HG02588 (cell line): ENCODE data around the gene ZNF646.
"Not testable (repeated sequence)": the region's sequence is repeated elsewhere in the genome, so short reads cannot be mapped to it uniquely, and the experiment has no call there.

ENCODE experiments used
- ATAC-seq: cut with Tn5 transposase; IDR thresholded peaks from one replicate; pipeline ENCODE4 v1.9.1; 2021; ENCODE audit warnings: mild to moderate bottlenecking, moderate library complexity; ENCODE audit not compliant: unreplicated experiment

The ZNF646 gene

GRCh38 chr16:31084584-31085302 lies 10.5 kb downstream of the ZNF646 start:
- ATAC-seq: no peak

- no peak for ATAC-seq
Observed at GRCh38 chr16:31085411-31085810, 11.2 kb downstream of the ZNF646 start.

GRCh38 chr16:31085873-31086628 lies 11.8 kb downstream of the ZNF646 start:
- no peak for ATAC-seq

GRCh38 chr16:31086629-31086906 lies 12.3 kb downstream of the ZNF646 start:
- no peak for ATAC-seq

GRCh38 chr16:31087481-31087880 lies 13.3 kb downstream of the ZNF646 start:
- ATAC-seq: no peak

GRCh38 chr16:31087971-31088370 lies 13.7 kb downstream of the ZNF646 start:
- ATAC-seq: no peak

- ATAC-seq: no peak
Observed at GRCh38 chr16:31088459-31089183, 14.4 kb downstream of the ZNF646 start, which contains the start of gene PRSS53. Gene PRSS53 (minus strand): TSS chr16:31088943. CDS start chr16:31088809, 134 bp downstream.

- ATAC-seq: no peak
Observed at GRCh38 chr16:31089199-31089598, 15.0 kb downstream of the ZNF646 start.

- no peak for ATAC-seq
Observed at GRCh38 chr16:31090540-31090939, 16.3 kb downstream of the ZNF646 start.

GRCh38 chr16:31092330-31092729 lies 18.1 kb downstream of the ZNF646 start:
- ATAC-seq: no peak

GRCh38 chr16:31093132-31093703 lies 19.0 kb downstream of the ZNF646 start:
- ATAC-seq: no peak

GRCh38 chr16:31094088-31094423 lies 19.8 kb downstream of the ZNF646 start:
- no peak for ATAC-seq

GRCh38 chr16:31094424-31095120 lies 20.4 kb downstream of the ZNF646 start, which contains the start of gene VKORC1:
Gene VKORC1 (minus strand): TSS chr16:31094797. CDS start chr16:31094729, 68 bp downstream.
- ATAC-seq: peak; percentile 79

GRCh38 chr16:31099860-31100638 lies 25.8 kb downstream of the ZNF646 start:
- no peak for ATAC-seq

GRCh38 chr16:31100876-31101641 lies 26.8 kb downstream of the ZNF646 start:
- ATAC-seq: not testable (repeated sequence)

GRCh38 chr16:31105677-31106213 lies 31.5 kb downstream of the ZNF646 start:
- peak; percentile 35 for ATAC-seq

- ATAC-seq: no peak
Observed at GRCh38 chr16:31106509-31107464, 32.6 kb downstream of the ZNF646 start.

GRCh38 chr16:31107465-31107867 lies 33.2 kb downstream of the ZNF646 start:
- peak; percentile 41 for ATAC-seq
